ENCODE data around the gene KLRC4.
"Not testable (repeated sequence)": the region's sequence is repeated elsewhere in the genome, so short reads cannot be mapped to it uniquely, and the experiment has no call there.

DNA sequence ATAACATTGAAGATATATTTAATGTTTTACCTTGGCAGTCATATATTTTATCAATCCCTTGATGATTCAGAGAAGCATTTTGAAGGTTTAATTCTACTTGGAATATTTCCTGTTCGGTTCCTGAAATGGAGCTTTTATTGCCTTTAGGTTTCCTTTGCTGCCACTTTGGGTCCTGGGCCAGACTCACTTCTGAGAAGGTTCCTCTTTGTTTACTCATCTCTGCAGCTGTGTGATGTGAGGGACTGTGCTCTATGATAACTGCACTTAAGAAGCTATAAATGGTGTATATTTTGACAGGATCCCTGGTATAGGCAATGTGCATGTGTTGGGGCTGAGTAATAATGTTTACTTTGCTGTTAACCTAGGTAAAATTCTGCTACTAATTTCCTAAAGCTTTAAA lies 10.8 kb upstream of the KLRC4 start, which contains the start of gene KLRC3:
- TF ChIP-seq, protein P1, sequence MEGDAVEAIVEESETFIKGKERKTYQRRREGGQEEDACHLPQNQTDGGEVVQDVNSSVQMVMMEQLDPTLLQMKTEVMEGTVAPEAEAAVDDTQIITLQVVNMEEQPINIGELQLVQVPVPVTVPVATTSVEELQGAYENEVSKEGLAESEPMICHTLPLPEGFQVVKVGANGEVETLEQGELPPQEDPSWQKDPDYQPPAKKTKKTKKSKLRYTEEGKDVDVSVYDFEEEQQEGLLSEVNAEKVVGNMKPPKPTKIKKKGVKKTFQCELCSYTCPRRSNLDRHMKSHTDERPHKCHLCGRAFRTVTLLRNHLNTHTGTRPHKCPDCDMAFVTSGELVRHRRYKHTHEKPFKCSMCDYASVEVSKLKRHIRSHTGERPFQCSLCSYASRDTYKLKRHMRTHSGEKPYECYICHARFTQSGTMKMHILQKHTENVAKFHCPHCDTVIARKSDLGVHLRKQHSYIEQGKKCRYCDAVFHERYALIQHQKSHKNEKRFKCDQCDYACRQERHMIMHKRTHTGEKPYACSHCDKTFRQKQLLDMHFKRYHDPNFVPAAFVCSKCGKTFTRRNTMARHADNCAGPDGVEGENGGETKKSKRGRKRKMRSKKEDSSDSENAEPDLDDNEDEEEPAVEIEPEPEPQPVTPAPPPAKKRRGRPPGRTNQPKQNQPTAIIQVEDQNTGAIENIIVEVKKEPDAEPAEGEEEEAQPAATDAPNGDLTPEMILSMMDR (IDR thresholded peaks at IDR 0.05; ENCODE audit: low read depth, low read length): not testable (repeated sequence)
- not testable (repeated sequence) for TF ChIP-seq EZH2phosphoT487 (IDR thresholded peaks at IDR 0.05; ENCODE audit: low read depth)

All from OCI-LY3 (cell line).